GM19240 (cell line): Measurements from ENCODE around the gene ERV3-1.
A peak's percentile ranks its signal among the peaks of the same experiment; 100 is the strongest.
"Not testable (repeated sequence)": the region's sequence is repeated elsewhere in the genome, so short reads cannot be mapped to it uniquely, and the experiment has no call there.

ENCODE experiments used
- DNase-seq: peaks from one replicate; pipeline ENCODE4 v3.0.0; 2011; ENCODE audit warnings: low spot score; ENCODE audit not compliant: insufficient read length

The ERV3-1 gene, protein sequence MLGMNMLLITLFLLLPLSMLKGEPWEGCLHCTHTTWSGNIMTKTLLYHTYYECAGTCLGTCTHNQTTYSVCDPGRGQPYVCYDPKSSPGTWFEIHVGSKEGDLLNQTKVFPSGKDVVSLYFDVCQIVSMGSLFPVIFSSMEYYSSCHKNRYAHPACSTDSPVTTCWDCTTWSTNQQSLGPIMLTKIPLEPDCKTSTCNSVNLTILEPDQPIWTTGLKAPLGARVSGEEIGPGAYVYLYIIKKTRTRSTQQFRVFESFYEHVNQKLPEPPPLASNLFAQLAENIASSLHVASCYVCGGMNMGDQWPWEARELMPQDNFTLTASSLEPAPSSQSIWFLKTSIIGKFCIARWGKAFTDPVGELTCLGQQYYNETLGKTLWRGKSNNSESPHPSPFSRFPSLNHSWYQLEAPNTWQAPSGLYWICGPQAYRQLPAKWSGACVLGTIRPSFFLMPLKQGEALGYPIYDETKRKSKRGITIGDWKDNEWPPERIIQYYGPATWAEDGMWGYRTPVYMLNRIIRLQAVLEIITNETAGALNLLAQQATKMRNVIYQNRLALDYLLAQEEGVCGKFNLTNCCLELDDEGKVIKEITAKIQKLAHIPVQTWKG

DNA sequence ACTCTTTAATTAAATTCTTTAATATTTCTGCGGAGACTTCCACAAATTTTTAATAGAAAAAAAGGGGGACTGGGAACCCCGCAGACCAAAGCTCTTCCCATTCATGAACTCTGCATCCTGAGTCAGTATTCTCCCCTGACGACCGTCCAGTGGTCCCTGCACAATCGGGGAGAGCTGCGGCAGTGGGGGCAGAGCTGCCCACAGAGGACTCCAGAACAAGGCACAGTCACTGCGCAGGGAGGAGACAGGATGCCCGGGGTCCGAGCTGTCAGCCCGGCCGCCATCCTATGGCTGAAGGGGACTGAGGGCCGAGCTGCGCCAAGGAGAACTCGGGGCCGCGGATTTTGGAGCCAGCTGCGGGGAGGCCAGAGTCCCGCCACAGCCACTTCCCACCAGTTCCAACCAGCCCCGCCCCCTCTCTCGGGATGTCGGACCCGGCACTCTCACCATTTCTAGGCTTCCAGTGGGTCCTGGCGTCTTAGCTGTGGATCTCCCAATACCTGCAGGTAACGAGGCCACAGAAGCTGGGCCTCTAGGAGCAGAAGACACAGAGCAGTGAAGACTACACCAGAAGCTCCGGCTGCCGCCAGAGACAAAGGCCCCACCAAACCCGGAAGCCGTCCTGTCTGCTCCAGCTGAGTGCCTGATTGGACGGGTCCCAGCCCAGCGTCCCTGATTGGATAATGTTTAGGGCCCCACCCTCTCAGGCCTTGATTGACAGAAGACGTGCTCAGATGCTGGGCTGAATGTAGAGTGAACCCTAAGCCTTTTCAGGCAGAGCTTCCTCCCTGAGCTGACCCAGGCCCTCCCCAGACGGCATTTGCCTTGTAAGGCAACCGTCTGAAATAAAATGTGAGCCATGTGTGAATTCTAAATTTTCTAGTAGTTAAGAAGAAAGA, at the start of gene ERV3-1:
Gene ERV3-1, minus strand, starts transcription at position 594 of the 899 bp plus-strand sequence. CDS start 13,661 bp downstream, outside the sequence.
- peak; percentile 88 for DNase-seq

DNA sequence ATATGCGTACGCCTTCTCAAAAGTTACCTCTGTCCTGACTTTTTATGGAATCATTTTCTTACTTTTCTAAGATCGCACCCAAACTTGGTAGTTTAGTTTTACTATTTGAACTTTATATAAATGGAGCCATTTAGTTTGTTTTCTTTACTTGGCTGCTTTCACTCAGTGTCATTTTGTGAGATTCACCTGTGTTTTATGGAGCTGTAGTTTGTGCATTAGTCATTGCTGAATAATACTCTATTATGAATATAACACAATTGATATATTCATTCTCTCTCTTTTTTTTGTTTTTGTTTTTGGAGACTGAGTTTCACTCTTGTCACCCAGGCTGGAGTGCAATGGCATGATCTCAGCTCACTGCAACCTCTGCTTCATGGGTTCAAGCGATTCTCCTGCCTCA, 49.3 kb upstream of the ERV3-1 start:
- DNase-seq = not testable (repeated sequence)

DNA sequence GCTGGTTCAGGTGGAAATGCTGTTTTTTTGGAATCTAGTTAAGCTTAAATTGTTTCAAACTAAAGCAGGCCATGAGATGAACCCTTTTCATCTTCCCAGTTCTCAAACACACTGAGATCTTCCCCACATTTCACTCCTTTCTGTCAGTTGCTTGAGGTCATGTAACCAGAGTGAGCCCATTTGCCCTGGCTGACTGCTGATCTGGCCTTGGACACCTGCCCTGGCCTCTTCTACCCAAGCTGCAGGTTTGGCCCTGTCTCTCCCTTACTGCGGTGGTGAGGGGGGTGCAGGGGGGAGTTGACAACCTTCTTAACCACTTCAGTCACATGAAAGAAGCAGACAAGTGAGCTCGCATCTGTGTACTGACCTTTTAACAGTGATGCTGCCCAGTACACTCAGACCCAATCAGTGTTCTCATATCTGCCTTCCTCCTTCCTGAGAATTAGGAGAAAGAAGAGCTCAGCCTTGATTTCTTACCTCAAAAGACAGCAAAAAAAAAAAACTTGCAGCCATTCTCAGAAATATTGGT, 48.0 kb upstream of the ERV3-1 start:
- not testable (repeated sequence) for DNase-seq

GRCh38 chr7:65051654-65052053, 45.2 kb upstream of the ERV3-1 start:
- DNase-seq = not testable (repeated sequence)

- not testable (repeated sequence) for DNase-seq
These were observed 44.7 kb upstream of the ERV3-1 start for GRCh38 chr7:65051139-65051538.

DNA sequence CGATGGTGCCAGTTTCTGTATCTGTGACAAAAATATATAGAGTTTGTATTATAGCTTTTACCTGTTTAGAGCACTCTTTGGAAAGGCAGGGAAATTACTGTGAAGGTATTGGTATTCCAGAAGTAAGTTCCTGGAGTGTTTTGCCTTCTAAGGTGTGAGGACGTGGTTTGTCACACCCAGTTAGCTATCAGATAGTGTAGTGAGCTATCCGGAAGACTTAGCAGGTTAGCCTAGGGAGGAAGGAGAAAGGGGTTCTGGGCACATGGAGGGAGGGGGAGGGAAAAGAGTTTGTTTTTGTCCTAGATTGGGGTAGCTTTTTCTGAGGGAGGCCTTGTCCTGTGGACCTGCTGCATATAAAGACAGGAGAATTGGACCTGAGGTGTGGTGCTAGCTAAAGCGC, 39.8 kb upstream of the ERV3-1 start:
- not testable (repeated sequence) for DNase-seq

DNA sequence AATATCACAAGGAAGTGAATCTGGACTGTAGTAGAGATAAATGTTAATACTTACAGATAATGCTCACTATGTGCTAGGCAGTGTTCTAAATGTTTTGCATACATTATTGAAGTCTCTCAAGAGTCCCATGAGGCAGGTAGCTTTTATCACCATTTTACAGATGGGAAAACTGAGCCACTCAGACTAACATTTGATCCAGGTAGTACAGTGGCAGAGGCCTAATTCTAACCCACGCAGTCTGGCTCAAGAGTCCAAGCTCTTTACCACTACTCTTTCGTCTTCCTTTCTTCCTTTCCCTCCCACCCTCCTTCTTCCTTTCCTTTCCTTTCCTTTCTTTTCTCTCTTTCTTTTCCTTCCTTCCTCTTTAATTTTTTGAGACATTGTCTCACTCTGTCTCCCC, 39.1 kb upstream of the ERV3-1 start:
- not testable (repeated sequence) for DNase-seq

- DNase-seq = not testable (repeated sequence)
These were observed 32.3 kb upstream of the ERV3-1 start for GRCh38 chr7:65038767-65039166.

GRCh38 chr7:65037740-65038688, 31.5 kb upstream of the ERV3-1 start:
- DNase-seq = peak; percentile 71

GRCh38 chr7:65036526-65036925, 30.0 kb upstream of the ERV3-1 start:
- DNase-seq = not testable (repeated sequence)

GRCh38 chr7:65035469-65035868, 29.0 kb upstream of the ERV3-1 start:
- not testable (repeated sequence) for DNase-seq

DNA sequence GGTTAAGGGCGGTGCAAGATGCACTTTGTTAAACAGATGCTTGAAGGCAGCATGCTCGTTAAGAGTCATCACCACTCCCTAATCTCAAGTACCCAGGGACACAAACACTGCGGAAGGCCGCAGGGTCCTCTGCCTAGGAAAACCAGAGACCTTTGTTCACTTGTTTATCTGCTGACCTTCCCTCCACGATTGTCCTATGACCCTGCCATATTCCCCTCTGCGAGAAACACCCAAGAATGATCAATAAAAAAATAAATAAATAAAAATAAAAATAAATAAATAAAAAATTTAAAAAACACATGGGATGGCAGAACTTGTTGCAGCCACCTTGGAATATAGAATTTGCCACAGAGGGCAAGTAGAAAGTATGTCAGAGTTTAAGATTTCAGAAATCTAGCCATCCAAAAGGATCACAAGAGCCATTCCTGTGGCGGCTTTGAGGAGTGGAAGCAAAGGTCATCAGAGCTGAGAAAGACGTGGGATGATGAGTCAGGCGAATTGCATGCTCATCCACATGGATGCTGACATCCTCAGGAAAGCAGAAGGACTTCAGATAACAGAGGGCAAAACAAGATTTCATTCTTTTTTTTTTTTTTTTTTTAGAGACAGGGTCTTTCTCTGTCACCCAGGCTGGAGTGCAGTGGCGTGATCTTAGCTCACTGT, 27.8 kb upstream of the ERV3-1 start:
- not testable (repeated sequence) for DNase-seq

GRCh38 chr7:65033391-65033790, 26.9 kb upstream of the ERV3-1 start:
- not testable (repeated sequence) for DNase-seq

- DNase-seq = not testable (repeated sequence)
These were observed 18.5 kb upstream of the ERV3-1 start for GRCh38 chr7:65025023-65025422.

- DNase-seq = not testable (repeated sequence)
These were observed 14.5 kb upstream of the ERV3-1 start for GRCh38 chr7:65020978-65021377.

DNA sequence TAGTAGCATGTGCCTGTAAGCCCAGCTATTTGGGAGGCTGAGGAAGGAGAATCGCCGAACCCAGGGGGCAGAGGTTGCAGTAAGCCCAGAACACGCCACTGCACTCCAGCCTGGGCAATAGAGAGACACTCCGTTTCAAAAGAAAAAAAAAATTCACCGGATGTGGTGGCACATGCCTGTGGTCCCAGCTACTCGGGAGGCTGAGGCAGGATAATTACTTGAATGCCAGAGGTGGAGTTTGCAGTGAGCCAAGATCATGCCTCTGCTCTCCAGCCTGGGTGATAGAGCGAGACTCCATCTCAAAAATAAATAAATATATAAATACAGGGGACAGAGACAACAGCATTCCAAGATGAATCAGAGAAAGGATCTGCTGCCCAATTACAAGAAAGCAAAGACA, 3.4 kb upstream of the ERV3-1 start:
- not testable (repeated sequence) for DNase-seq

GRCh38 chr7:65009394-65009793, 2.9 kb upstream of the ERV3-1 start:
- DNase-seq = not testable (repeated sequence)

DNA sequence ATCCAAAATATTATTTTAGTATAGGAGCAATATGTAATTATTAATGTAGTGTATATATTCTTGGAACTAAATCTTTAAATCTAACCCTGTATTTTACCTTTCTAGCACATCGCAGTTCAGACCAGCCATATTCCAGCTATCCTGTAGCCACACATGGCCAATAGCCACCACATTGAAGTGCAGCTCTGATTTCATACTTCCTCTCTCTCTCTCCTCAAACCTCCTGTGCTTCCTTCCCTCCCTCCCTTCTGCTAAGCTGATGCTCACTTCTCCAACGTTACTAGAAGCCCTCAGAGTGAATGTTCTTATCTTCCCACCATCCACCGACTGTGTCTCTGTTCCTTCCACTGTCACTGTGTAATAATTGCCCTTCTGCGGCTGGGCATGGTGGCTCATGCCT, 549 bp upstream of the ERV3-1 start:
- DNase-seq = not testable (repeated sequence)

DNA sequence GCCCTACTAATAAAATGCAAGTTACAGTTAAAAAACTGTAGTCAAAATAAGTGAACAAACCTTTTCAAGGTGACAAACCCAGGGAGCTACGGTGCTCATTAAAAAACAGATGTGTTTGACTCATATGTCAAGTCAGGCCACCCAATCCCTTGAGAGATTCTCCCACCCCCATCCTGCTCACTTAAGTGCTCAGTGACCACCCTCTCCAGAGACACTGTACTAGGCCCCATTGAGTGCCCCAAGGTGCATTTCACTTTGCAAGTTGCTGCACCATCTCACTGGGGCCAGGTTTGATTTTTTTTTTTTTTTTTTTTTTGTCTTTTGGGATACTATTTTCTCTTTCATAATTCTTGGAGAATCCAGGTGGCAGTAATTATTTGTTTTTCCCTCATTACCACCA, 1.9 kb downstream of the ERV3-1 start:
- no peak for DNase-seq
